Muscle layer of colon (tissue), 2 donors: ENCODE measurements around the gene CDHR3.
"Not testable (repeated sequence)": the region's sequence is repeated elsewhere in the genome, so short reads cannot be mapped to it uniquely, and the experiment has no call there.

ENCODE experiments used
- H3K27ac ChIP-seq: one replicate; pipeline ENCODE4 v1.7.0; 2013; ENCODE audit warnings: low read depth, mild to moderate bottlenecking, low read length, moderate library complexity
- H3K27me3 ChIP-seq, 2 donors: one replicate each; pipeline ENCODE4 v1.7.0; 2013; ENCODE audit warnings: low read length in 2 of 2, mild to moderate bottlenecking in 2 of 2; ENCODE audit not compliant: insufficient read depth in 2 of 2, control insufficient read depth in 1 of 2
- H3K36me3 ChIP-seq: one replicate; pipeline ENCODE4 v1.7.0; 2013; ENCODE audit warnings: mild to moderate bottlenecking, low read length; ENCODE audit not compliant: insufficient read depth
- H3K4me1 ChIP-seq: one replicate; pipeline ENCODE4 v1.7.0; 2013; ENCODE audit warnings: mild to moderate bottlenecking, low read length; ENCODE audit not compliant: insufficient read depth
- H3K4me3 ChIP-seq, 2 donors: one replicate each; pipeline ENCODE4 v1.7.0; 2013; ENCODE audit warnings: low read length in 2 of 2, low read depth in 1 of 2, mild to moderate bottlenecking in 1 of 2, moderate library complexity in 1 of 2
- H3K9ac ChIP-seq: one replicate; pipeline ENCODE4 v1.7.0; 2013; ENCODE audit warnings: low read length
- H3K9me3 ChIP-seq: one replicate; pipeline ENCODE4 v1.7.0; 2013; ENCODE audit warnings: mild to moderate bottlenecking, low read length
- donor health status: abdominal sarcoma.
- donor health status: Adenocarcinoma of cecum.

Gene CDHR3

DNA sequence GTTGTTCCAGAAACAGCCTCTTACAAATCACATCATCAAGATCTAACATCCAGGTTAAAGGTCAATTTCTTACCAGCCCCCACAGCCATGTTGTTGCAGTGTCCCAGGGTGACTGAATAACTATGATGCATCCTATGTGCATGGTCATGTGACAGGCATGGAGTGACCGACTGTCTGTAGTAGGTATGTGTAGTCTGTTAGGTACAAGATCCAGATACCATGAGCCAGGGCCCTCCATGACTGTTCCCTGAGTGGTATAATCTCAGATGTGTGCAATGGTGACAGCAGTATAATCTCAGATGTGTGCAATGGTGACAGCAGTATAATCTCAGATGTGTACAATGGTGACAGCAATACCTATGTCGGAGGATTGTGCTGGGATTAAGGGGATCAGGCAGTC is 8.8 kb downstream of the CDHR3 start:
- Histone ChIP-seq H3K27me3 (no peaks in the 10 kb centered on the region), H3K27ac (no peak overlapping the region), H3K4me1 (peaks cover 5% of the 10 kb centered on the region), H3K9ac (no peak overlapping the region), H3K36me3 (no peaks in the 10 kb centered on the region), H3K4me3 (no peak overlapping the region), H3K9me3 (no peaks in the 10 kb centered on the region)

- Histone ChIP-seq H3K9ac (no peak overlapping the region), H3K36me3 (no peaks in the 10 kb centered on the region), H3K4me3 (no peak overlapping the region), H3K9me3 (no peaks in the 10 kb centered on the region), H3K27me3 (no peaks in the 10 kb centered on the region), H3K4me1 (peaks cover 5% of the 10 kb centered on the region), H3K27ac (no peak overlapping the region)
These were observed 9.2 kb downstream of the CDHR3 start for GRCh38 chr7:105972276-105972675.

GRCh38 chr7:105974471-105974870 is 11.4 kb downstream of the CDHR3 start:
- no peaks in the 10 kb centered on the region for H3K36me3 ChIP-seq
- no peaks in the 10 kb centered on the region for H3K9me3 ChIP-seq
- no peaks in the 10 kb centered on the region for H3K27me3 ChIP-seq
- H3K4me1 ChIP-seq: peaks cover 5% of the 10 kb centered on the region
- no peak overlapping the region for H3K9ac ChIP-seq
- no peak overlapping the region for H3K4me3 ChIP-seq
- no peak overlapping the region for H3K27ac ChIP-seq

DNA sequence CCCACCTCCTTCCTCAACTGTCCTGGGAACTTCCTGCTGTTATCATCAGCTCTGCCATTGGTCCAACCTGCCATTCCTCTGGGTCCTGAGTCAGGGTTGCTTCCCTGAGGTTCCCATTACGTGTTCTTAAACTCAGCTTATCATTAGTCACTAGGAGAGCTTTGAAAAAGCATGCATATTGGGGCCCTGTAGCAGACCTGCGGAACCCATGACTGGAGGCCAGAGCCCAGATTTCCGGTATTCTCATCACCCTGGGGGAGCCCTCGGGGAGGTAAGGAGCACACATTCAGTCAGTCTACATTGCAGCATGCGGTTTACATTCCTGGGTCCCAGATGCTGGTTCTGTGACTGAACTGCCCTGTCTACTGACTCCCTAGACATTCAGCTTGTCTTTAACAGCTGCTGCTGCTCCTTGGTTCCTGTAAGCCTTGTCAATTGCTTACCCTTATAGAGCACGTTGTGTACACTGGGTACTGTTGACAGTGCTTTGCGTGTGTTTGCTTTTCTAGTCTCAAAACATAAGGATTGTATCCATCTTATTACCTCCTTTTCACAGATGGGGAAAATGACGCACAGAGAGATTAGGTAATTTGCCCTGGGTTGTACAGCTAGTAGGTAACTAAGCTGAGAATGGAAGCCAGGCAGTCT is 12.8 kb downstream of the CDHR3 start:
- Histone ChIP-seq H3K36me3 (no peaks in the 10 kb centered on the region), H3K27me3 (no peaks in the 10 kb centered on the region), H3K9ac (no peak overlapping the region), H3K4me1 (peaks cover 5% of the 10 kb centered on the region), H3K27ac (no peak overlapping the region), H3K4me3 (no peak overlapping the region), H3K9me3 (no peaks in the 10 kb centered on the region)

DNA sequence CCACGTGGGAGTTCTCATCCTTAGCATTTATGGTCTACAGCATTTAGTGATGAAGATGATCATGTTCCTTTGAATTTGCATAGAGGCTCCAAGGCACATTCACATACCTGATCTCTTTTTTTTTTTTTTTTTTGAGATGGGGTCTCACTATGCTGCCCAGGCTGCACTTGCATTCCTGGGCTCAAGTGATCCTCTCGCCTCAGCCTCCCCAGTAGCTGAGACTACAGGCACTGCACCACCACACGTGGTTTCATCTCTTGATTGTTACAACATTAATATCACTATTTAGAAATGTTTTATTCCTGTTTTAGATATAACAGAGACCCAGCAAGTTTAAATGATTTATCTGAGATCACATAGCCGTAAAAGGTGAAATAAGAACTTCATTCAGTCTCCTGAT is 13.8 kb downstream of the CDHR3 start:
- Histone ChIP-seq H3K27ac (no peak overlapping the region), H3K9me3 (no peaks in the 10 kb centered on the region), H3K9ac (no peak overlapping the region), H3K36me3 (no peaks in the 10 kb centered on the region), H3K27me3 (no peaks in the 10 kb centered on the region), H3K4me1 (peaks cover 5% of the 10 kb centered on the region), H3K4me3 (no peak overlapping the region)

GRCh38 chr7:105978035-105978434 is 15.0 kb downstream of the CDHR3 start:
- Histone ChIP-seq H3K4me1 (peaks cover 5% of the 10 kb centered on the region), H3K27me3 (no peaks in the 10 kb centered on the region), H3K9me3 (no peaks in the 10 kb centered on the region), H3K27ac (no peak overlapping the region), H3K4me3 (no peak overlapping the region), H3K36me3 (no peaks in the 10 kb centered on the region), H3K9ac (no peak overlapping the region)

DNA sequence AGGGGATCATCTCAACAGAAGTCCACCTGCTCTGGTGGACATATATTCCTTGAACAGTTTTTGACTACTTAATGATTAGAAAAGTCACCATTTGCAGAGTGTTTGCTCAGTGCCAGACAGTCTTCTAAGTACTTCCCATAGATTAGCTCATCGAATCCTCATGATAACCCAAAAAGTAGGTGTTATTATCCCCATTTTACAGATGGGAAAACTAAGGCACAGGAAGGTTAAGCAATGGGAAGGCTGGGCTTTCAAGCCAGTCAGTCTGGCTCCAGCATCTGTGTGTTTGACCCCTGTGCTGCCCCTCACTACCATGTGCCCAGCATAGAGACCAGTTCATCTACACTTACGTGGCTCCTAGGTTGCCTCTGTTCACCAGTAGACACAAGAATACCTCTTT is 15.9 kb downstream of the CDHR3 start:
- peaks cover 5% of the 10 kb centered on the region for H3K4me1 ChIP-seq
- H3K36me3 ChIP-seq: no peaks in the 10 kb centered on the region
- no peak overlapping the region for H3K4me3 ChIP-seq
- no peak overlapping the region for H3K27ac ChIP-seq
- H3K27me3 ChIP-seq: no peaks in the 10 kb centered on the region
- no peaks in the 10 kb centered on the region for H3K9me3 ChIP-seq
- no peak overlapping the region for H3K9ac ChIP-seq

GRCh38 chr7:105979405-105979804 is 16.3 kb downstream of the CDHR3 start:
- Histone ChIP-seq H3K36me3 (no peaks in the 10 kb centered on the region), H3K4me1 (peaks cover 5% of the 10 kb centered on the region), H3K27me3 (no peaks in the 10 kb centered on the region), H3K9ac (no peak overlapping the region), H3K27ac (no peak overlapping the region), H3K9me3 (no peaks in the 10 kb centered on the region), H3K4me3 (no peak overlapping the region)

GRCh38 chr7:105980645-105981396 is 17.8 kb downstream of the CDHR3 start:
- Histone ChIP-seq H3K9me3 (no peaks in the 10 kb centered on the region), H3K27ac (no peak overlapping the region), H3K36me3 (no peaks in the 10 kb centered on the region), H3K4me1 (peaks cover under 1% of the 10 kb centered on the region), H3K27me3 (no peaks in the 10 kb centered on the region), H3K9ac (no peak overlapping the region), H3K4me3 (no peak overlapping the region)

- H3K27me3 ChIP-seq: no peaks in the 10 kb centered on the region
These were observed 19.3 kb downstream of the CDHR3 start for GRCh38 chr7:105982388-105982787.

DNA sequence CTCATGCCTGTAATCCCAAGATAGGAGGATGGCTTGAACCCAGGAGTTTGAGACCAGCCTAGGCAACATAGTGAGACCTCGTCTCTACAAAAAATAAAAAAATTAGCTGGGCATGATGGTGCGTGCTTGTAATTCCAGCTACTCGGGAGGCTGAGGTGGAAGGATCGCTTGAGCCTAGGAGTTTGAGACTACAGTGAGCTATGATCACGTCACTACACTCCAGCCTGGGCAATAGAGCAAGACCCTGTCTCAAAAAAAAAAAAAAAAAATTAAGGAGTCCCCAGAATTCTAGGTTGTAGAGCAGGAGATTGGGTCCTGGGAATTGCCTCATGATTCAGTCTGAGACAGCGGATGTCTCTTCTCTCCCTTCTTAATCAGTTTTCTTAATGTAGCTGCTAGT is 21.7 kb downstream of the CDHR3 start:
- H3K4me3 ChIP-seq, H3K4me1 ChIP-seq, H3K9me3 ChIP-seq, H3K36me3 ChIP-seq, H3K27ac ChIP-seq, H3K27me3 ChIP-seq, H3K9ac ChIP-seq: not testable (repeated sequence)

More at GRCh38 chr7:105982388-105982787, 19.3 kb downstream of the CDHR3 start:
- Histone ChIP-seq H3K27ac (no peak overlapping the region), H3K9ac (no peak overlapping the region), H3K36me3 (no peaks in the 10 kb centered on the region), H3K9me3 (no peaks in the 10 kb centered on the region), H3K4me1 (no peaks in the 10 kb centered on the region), H3K4me3 (no peak overlapping the region)

- no peaks in the 10 kb centered on the region for H3K36me3 ChIP-seq
- H3K9me3 ChIP-seq: no peaks in the 10 kb centered on the region
- H3K4me3 ChIP-seq: no peak overlapping the region
- H3K27me3 ChIP-seq: no peaks in the 10 kb centered on the region
- H3K27ac ChIP-seq: no peak overlapping the region
- no peak overlapping the region for H3K9ac ChIP-seq
- no peaks in the 10 kb centered on the region for H3K4me1 ChIP-seq
These were observed 22.2 kb downstream of the CDHR3 start for GRCh38 chr7:105985229-105985628.
